HG03097 (cell line): ENCODE data around the gene PABPC4L.
"Not testable (repeated sequence)": the region's sequence is repeated elsewhere in the genome, so short reads cannot be mapped to it uniquely, and the experiment has no call there.

Experiments
- ATAC-seq: cut with Tn5 transposase; IDR thresholded peaks from one replicate; pipeline ENCODE4 v1.9.1; 2021; ENCODE audit not compliant: unreplicated experiment, low FRiP score

The PABPC4L gene

GRCh38 chr4:134201216-134202161, at the start of gene PABPC4L:
PABPC4L (minus strand) TSS chr4:134201789; CDS start chr4:134201019, 770 bp downstream.
- ATAC-seq: no peak

GRCh38 chr4:134251322-134251721, 49.7 kb upstream of the PABPC4L start:
- no peak for ATAC-seq

GRCh38 chr4:134243742-134244713, 42.4 kb upstream of the PABPC4L start:
- no peak for ATAC-seq

GRCh38 chr4:134219043-134219442, 17.5 kb upstream of the PABPC4L start:
- ATAC-seq: no peak

GRCh38 chr4:134216411-134216810, 14.8 kb upstream of the PABPC4L start:
- ATAC-seq: no peak

- no peak for ATAC-seq
Measured at GRCh38 chr4:134215620-134216344, 14.2 kb upstream of the PABPC4L start.

- not testable (repeated sequence) for ATAC-seq
Measured at GRCh38 chr4:134207955-134208354, 6.4 kb upstream of the PABPC4L start.

GRCh38 chr4:134202166-134202956, 772 bp upstream of the PABPC4L start:
- ATAC-seq: no peak

- no peak for ATAC-seq
Measured at GRCh38 chr4:134200811-134201215, 776 bp downstream of the PABPC4L start.

GRCh38 chr4:134189949-134190348, 11.6 kb downstream of the PABPC4L start:
- ATAC-seq: no peak

- ATAC-seq: no peak
Measured at GRCh38 chr4:134189480-134189879, 12.1 kb downstream of the PABPC4L start.

- ATAC-seq: no peak
Measured at GRCh38 chr4:134178706-134179105, 22.9 kb downstream of the PABPC4L start.

- ATAC-seq: no peak
Measured at GRCh38 chr4:134174271-134174670, 27.3 kb downstream of the PABPC4L start.

GRCh38 chr4:134160211-134160610, 41.4 kb downstream of the PABPC4L start:
- no peak for ATAC-seq

- ATAC-seq: no peak
Measured at GRCh38 chr4:134154097-134154496, 47.5 kb downstream of the PABPC4L start.

- ATAC-seq: no peak
Measured at GRCh38 chr4:134147941-134148340, 53.6 kb downstream of the PABPC4L start.
